Measurements from ENCODE around the gene STARD10.

STARD10 gene

DNA sequence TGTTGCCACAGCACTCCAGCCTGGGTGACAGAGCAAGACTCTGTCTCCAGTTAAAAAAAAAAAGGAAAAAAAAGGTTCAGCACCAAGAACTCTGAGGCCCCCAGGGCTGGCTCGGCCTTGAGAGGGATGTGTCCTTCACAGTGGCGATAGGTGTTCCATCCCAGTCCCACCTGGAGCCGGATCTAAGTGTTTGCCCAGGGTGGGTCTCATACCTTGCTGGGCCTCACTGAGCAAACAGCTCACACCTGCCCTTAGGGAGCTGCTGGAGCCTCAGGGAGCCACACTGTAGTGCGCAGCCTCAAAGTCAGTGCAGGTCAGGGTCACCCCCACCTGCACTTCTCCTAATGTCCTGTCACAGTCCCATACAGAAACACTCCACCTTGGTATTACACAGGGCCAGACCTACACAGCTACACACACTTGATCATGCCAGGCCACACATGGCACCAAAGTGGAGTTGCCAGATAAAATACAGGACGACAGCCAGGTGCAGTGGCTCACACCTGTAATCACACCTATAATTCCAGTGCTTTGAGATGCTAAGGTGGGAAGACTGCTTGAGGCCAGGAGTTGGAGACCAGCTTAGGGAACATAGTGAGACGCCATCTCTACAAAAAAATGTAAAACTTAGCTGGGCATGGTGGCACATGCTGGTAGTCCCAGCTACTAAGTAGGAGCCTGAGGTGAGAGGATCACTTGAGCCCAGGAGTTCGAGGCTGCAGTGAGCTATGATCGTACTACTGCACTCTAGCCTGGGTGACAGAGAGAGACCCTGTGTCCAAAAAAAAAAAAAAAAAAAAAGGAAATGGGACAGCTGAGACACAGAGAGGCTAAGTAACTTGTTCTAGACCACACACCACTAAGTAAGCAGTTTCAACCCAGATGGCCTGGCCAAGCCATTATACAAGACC is 7.3 kb downstream of the STARD10 start:
- POLR2A ChIA-PET, result interaction anchor here (0.6 kb wide), 1 partner anchor 55 kb away, joined by 4 read pairs; no protein-coding TSS in a partner anchor
- CTCF ChIA-PET, result interaction anchor here (0.9 to 1.3 kb wide), 3 partner anchors 13 to 61 kb away, joined by 3 to 6 read pairs (median 4); no protein-coding TSS in a partner anchor
- DNase-seq (ENCODE audit: low read depth, low spot score), result no peak
- H3K4me3 ChIP-seq (ENCODE audit: low read depth, low read length), result no peak overlapping the region
- TF ChIP-seq, protein P1, sequence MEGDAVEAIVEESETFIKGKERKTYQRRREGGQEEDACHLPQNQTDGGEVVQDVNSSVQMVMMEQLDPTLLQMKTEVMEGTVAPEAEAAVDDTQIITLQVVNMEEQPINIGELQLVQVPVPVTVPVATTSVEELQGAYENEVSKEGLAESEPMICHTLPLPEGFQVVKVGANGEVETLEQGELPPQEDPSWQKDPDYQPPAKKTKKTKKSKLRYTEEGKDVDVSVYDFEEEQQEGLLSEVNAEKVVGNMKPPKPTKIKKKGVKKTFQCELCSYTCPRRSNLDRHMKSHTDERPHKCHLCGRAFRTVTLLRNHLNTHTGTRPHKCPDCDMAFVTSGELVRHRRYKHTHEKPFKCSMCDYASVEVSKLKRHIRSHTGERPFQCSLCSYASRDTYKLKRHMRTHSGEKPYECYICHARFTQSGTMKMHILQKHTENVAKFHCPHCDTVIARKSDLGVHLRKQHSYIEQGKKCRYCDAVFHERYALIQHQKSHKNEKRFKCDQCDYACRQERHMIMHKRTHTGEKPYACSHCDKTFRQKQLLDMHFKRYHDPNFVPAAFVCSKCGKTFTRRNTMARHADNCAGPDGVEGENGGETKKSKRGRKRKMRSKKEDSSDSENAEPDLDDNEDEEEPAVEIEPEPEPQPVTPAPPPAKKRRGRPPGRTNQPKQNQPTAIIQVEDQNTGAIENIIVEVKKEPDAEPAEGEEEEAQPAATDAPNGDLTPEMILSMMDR (IDR thresholded peaks at IDR 0.05; ENCODE audit: insufficient read depth, low read length, missing control alignments), result no peak

DNA sequence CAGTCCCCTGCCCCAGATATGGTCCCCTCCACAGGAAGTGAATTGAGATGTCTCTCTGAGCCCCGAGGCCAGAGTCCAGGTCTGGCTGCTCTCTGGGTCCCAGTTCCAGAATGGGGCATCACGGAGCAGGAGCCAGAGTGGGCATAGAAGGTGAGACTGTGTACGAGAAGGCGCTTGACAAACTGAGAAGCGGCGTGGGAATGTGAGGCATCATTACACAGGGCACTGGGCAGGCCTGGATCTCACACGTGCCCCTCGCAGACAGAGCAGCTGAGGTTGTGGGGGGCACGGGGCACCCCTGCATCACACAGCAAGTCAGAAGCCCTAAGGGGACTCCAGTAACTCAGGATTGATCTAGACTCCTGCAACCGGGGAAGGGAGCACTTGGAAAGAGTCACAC is 9.2 kb downstream of the STARD10 start:
- no peak overlapping the region for H3K4me3 ChIP-seq (ENCODE audit: low read depth, low read length)
- CTCF ChIA-PET, result interaction anchor here (1.3 kb wide), 1 partner anchor 9 kb away, joined by 9 read pairs; the partner anchor contains the start of gene STARD10
- POLR2A ChIA-PET, result no interaction called here
- TF ChIP-seq, protein P1 (IDR thresholded peaks at IDR 0.05; ENCODE audit: insufficient read depth, low read length, missing control alignments), result no peak
- no peak for DNase-seq (ENCODE audit: low read depth, low spot score)

DNA sequence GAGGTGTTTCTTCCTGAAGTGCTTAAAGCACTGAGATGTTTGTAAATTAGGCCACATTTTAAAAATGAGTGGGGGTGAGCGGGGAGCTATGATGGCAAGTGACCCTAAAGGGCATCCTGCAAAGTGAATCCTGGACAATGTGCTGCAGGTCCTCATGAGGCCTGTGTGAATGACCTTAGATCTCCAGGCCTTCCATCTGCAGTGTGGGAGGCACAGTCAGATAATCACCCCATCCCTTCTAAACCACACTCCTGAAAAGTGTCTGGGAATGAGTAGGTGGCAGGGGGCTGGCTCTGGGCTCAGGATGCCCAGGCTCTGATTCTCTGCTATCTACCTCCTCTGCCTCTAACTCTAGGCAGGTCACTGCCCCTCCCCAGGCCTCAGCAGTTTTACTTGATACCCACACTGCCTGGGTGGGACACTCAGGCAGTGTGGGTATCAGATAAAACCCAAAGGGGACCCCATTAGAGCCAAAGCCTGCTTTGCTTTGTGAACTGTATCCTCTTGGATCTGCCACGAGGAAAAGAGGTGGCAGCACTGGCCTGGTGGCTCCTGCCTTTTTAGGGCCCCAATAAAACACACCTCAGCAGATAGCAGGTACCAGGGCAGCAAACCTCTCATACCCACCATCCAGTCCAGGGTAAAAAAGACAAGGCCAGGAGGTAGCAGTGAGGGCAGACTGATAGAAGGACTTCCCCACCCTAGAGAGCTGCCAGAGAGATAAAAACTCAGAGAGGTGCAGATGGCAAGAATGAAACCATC is 10.5 kb downstream of the STARD10 start:
- CTCF ChIA-PET, result interaction anchor here (0.6 to 2.5 kb wide), 5 partner anchors 10 to 460 kb away, joined by 3 to 23 read pairs (median 9); partner anchors contain the start of gene STARD10
- TF ChIP-seq, protein P1 (IDR thresholded peaks at IDR 0.05; ENCODE audit: insufficient read depth, low read length, missing control alignments), result no peak
- no peak for DNase-seq (ENCODE audit: low read depth, low spot score)
- POLR2A ChIA-PET, result no interaction called here
- H3K4me3 ChIP-seq (ENCODE audit: low read depth, low read length), result no peak overlapping the region

DNA sequence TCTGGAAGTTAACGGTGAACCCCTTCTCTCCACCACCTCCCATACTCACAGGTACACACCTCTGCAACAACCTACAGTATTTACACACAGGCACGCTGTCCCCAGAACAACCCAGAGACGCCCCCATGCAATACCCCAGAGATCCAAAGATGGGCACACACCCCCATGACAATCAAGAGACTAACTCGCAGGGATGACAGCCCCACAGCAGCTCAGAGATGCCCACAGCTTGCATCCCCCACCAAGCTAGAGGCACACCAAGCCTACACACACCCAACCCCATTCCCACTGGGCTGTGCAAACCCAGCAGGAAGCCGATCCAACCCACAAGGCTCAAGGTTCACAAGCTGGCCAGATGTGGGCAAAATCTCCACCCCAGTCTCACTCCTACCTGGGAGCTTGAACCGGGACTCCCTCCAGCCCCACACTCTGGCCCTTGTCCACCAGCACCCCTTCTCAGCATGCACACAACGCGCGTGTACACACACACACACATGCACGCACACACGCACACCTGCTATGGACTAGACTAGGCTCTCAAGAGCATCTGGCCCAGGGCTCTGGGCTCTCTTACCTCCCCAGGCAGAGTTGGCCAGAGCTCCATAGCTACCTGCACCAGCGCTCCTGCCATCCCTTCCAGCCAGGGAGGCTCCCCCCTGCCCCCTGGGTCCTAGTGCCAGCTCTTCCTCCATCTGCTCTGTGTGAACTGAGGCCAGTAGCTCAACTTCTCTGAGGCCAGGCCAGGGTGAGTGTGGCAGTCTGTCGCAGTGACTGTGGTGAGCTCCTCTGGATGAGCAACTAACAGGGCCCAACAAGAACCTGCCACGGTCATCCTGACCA is 11.5 kb downstream of the STARD10 start:
- H3K4me3 ChIP-seq (ENCODE audit: low read depth, low read length), result peak overlapping the region; percentile 53
- TF ChIP-seq, protein P1 (IDR thresholded peaks at IDR 0.05; ENCODE audit: insufficient read depth, low read length, missing control alignments), result no peak
- POLR2A ChIA-PET, result no interaction called here
- DNase-seq (ENCODE audit: low read depth, low spot score), result no peak
- CTCF ChIA-PET, result interaction anchor here (0.6 to 2.5 kb wide), 4 partner anchors 9 to 461 kb away, joined by 3 to 23 read pairs (median 10); partner anchors contain the start of gene STARD10

DNA sequence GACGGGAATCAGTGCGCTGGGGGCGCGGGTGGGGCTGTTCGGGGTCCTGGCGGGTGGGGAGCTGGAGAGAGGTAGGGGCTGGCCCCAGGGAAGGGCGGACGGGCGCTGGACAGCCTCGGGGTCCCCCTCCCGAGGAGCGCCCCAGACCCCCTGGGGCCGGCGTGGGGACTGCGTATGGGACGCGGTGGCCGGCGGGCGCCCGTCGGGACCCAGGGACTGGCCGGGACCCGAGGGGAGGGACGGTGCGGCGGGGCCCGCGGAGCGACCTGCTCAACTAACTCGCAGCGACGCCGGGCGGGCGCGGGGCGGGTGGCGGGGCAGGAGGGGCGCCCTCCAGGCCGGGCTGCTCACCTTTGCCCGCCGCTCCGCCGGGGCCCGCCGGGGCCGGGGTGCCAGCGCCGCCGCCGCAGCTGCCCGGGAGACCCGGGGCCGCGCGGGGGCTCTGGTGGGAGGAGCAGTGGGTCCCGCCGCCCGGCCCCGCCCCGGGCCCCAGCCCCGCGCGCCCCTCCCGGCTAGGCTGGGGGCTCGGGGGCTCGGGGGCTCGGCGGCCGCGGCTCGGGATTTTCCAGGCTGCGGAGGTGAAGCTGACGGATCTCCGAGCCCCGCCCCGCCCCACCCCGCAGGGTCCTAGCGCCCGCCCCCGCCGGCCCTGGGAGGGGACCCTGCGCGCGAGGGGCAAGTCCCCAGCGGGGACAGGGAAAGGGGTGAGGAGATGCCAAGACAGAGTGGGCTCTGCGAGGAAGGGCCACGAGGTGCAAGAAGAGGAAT is 12.3 kb downstream of the STARD10 start:
- ChIA-PET POLR2A (no interaction called here), CTCF (interaction anchor here (1.1 to 2.5 kb wide), 5 partner anchors 8 to 56 kb away, joined by 4 to 23 read pairs (median 8); partner anchors contain the start of gene STARD10)
- no peak for DNase-seq (ENCODE audit: low read depth, low spot score)
- peak overlapping the region; percentile 53 for H3K4me3 ChIP-seq (ENCODE audit: low read depth, low read length)
- TF ChIP-seq, protein P1 (IDR thresholded peaks at IDR 0.05; ENCODE audit: insufficient read depth, low read length, missing control alignments), result no peak
